ENCODE measurements around the gene DCUN1D3.

GRCh38 chr16:20886320-20886719 is 13.8 kb downstream of the DCUN1D3 start:
- TF ChIP-seq CTCF (IDR thresholded peaks at IDR 0.05) = no peak
- TF ChIP-seq EP300 (IDR thresholded peaks at IDR 0.05) = no peak
- no peak for TF ChIP-seq POLR2A (IDR thresholded peaks at IDR 0.05)
